Measurements from ENCODE around the gene CCDC148. TPM values are rescaled to one million over a fixed set of nuclear protein-coding genes. Genes with fewer than 3 reads are reported as not detected.
A peak's percentile ranks its signal among the peaks of the same experiment; 100 is the strongest.

The CCDC148 gene
- total RNA-seq, 1 donor from 2014 or later = 2.4 TPM

DNA sequence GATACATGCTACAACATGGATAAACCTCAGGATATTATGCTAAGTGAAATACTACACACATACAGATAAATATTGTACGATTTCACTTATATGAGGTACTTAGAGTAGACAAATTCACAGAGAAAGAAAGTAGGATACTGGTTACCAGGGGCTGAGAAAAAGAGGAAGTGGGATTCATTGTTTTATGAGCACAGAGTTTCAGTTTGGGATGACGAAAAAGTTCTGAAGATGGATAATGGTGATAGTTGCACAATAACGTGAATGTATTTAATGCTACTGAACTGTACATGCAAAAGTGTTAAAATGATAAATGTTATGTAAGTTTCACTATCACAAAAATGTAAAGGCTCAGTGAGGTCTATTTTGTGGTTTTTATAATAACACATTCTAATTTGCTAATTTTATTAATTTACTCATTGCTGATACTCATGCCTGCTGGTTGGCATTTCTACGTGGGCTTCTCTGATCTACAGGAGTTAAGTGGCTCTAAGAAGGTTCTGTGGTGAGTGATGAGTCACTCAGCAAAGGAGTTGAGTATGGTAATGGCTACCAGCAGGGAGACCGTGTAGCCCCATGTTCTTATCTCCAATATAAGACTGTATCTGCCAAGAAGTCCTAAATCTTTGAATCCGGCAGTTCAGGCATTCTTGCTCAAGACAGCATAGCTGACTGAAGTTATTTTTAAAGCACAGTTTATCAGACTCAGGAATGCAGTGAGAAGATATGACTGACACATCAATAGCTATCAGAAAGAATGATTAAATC is 313.8 kb downstream of the CCDC148 start:
- no peak overlapping the region for H3K27ac Mint-ChIP-seq (ENCODE audit: unreplicated experiment)
- Histone ChIP-seq H3K36me3 (ENCODE audit: insufficient read depth, low read length) (no peaks in the 10 kb centered on the region), H3K4me3 (ENCODE audit: insufficient read depth, low read depth, low read length) (no peak overlapping the region), H3K4me2 (ENCODE audit: low read length) (no peak overlapping the region), H3K27ac (ENCODE audit: low read depth, low read length) (no peak overlapping the region), H3K9ac (ENCODE audit: low read length) (no peak overlapping the region), H3K9me3 (ENCODE audit: insufficient read depth, low read depth, low read length) (no peaks in the 10 kb centered on the region), H3K27me3 (ENCODE audit: insufficient read depth, low read length) (no peaks in the 10 kb centered on the region), H3K4me1 (ENCODE audit: insufficient read depth, low read length) (no peaks in the 10 kb centered on the region), H2AFZ (ENCODE audit: low read depth, low read length) (no peak overlapping the region), H4K20me1 (ENCODE audit: insufficient read depth, low read length) (no peaks in the 10 kb centered on the region), H3K79me2 (ENCODE audit: insufficient read depth, low read length) (no peaks in the 10 kb centered on the region)
- FAIRE-seq (no peak), DNase-seq (ENCODE audit: low read depth) (peak; percentile 40)
- peaks cover under 1% of the 10 kb centered on the region for H3K27me3 Mint-ChIP-seq (ENCODE audit: low read depth, unreplicated experiment)
- H3K9me3 Mint-ChIP-seq (ENCODE audit: unreplicated experiment) = peaks cover 4% of the 10 kb centered on the region
- no peak overlapping the region for H3K4me3 Mint-ChIP-seq (ENCODE audit: unreplicated experiment)
- H3K36me3 Mint-ChIP-seq (ENCODE audit: low read depth, unreplicated experiment) = no peaks in the 10 kb centered on the region
- TF ChIP-seq EZH2 (IDR thresholded peaks at IDR 0.05; ENCODE audit: insufficient read depth, low read length) = no peak
- TF ChIP-seq, protein P1, sequence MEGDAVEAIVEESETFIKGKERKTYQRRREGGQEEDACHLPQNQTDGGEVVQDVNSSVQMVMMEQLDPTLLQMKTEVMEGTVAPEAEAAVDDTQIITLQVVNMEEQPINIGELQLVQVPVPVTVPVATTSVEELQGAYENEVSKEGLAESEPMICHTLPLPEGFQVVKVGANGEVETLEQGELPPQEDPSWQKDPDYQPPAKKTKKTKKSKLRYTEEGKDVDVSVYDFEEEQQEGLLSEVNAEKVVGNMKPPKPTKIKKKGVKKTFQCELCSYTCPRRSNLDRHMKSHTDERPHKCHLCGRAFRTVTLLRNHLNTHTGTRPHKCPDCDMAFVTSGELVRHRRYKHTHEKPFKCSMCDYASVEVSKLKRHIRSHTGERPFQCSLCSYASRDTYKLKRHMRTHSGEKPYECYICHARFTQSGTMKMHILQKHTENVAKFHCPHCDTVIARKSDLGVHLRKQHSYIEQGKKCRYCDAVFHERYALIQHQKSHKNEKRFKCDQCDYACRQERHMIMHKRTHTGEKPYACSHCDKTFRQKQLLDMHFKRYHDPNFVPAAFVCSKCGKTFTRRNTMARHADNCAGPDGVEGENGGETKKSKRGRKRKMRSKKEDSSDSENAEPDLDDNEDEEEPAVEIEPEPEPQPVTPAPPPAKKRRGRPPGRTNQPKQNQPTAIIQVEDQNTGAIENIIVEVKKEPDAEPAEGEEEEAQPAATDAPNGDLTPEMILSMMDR (IDR thresholded peaks at IDR 0.05; ENCODE audit: insufficient read depth, low read depth, low read length) = no peak
- peaks cover 4% of the 10 kb centered on the region for H3K4me1 Mint-ChIP-seq (ENCODE audit: low read depth, unreplicated experiment)

DNA sequence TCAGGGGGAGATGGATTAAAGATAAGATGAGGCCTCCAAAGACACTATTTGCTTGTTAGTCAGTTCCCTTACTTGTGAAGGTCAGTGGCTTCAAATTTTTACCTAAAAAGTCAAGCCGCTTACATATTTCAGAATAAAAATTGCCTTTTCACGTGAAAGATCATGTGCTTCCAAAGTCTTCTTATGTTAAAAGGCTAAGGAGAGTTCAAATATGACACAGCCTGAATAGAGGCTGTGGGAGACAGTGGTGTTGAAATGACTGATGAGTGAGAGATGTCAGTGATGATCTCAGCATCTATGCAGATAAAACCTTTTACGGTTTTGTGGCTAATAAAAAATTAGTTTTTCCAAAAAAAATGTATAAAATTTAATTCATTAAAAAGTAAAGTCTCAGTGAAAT is 314.4 kb downstream of the CCDC148 start:
- DNase-seq (ENCODE audit: low read depth) (no peak), FAIRE-seq (no peak)
- no peak overlapping the region for H2AFZ ChIP-seq (ENCODE audit: low read depth, low read length)
- H3K9me3 ChIP-seq (ENCODE audit: insufficient read depth, low read depth, low read length) = no peaks in the 10 kb centered on the region
- no peak overlapping the region for H3K9ac ChIP-seq (ENCODE audit: low read length)
- no peak overlapping the region for H3K4me2 ChIP-seq (ENCODE audit: low read length)
- H3K36me3 ChIP-seq (ENCODE audit: insufficient read depth, low read length) = no peaks in the 10 kb centered on the region
- H3K4me1 Mint-ChIP-seq (ENCODE audit: low read depth, unreplicated experiment) = peaks cover 4% of the 10 kb centered on the region
- no peaks in the 10 kb centered on the region for H3K36me3 Mint-ChIP-seq (ENCODE audit: low read depth, unreplicated experiment)
- no peaks in the 10 kb centered on the region for H3K79me2 ChIP-seq (ENCODE audit: insufficient read depth, low read length)
- no peak overlapping the region for H3K27ac ChIP-seq (ENCODE audit: low read depth, low read length)
- no peaks in the 10 kb centered on the region for H4K20me1 ChIP-seq (ENCODE audit: insufficient read depth, low read length)
- H3K27me3 Mint-ChIP-seq (ENCODE audit: low read depth, unreplicated experiment) = peaks cover 4% of the 10 kb centered on the region
- H3K4me3 Mint-ChIP-seq (ENCODE audit: unreplicated experiment) = no peak overlapping the region
- H3K4me1 ChIP-seq (ENCODE audit: insufficient read depth, low read length) = no peaks in the 10 kb centered on the region
- no peak for TF ChIP-seq EZH2 (IDR thresholded peaks at IDR 0.05; ENCODE audit: insufficient read depth, low read length)
- TF ChIP-seq, protein P1 (IDR thresholded peaks at IDR 0.05; ENCODE audit: insufficient read depth, low read depth, low read length) = no peak
- no peaks in the 10 kb centered on the region for H3K27me3 ChIP-seq (ENCODE audit: insufficient read depth, low read length)
- H3K27ac Mint-ChIP-seq (ENCODE audit: unreplicated experiment) = no peak overlapping the region
- H3K9me3 Mint-ChIP-seq (ENCODE audit: unreplicated experiment) = peaks cover 2% of the 10 kb centered on the region
- no peak overlapping the region for H3K4me3 ChIP-seq (ENCODE audit: insufficient read depth, low read depth, low read length)

DNA sequence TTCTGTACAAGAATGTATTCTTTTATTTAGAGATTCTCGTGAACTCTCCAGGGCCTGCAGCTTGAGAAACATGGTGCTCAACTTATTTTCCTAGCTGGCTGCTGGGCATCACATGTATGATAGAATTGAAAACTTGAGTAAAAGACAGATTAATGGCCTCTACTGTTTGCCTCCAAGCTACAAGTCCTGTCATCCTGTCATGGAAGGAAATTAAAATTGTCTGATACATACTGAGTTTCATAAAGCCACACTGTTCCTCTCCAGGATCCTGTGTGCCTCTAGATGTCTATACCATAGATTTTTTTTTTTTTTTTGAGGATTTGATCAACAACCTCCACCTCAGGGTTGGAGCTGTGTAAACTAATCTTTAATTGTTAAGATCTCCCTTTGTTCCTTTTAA is 316.4 kb downstream of the CCDC148 start:
- H3K27me3 Mint-ChIP-seq (ENCODE audit: low read depth, unreplicated experiment) = peaks cover 5% of the 10 kb centered on the region
- H3K4me1 Mint-ChIP-seq (ENCODE audit: low read depth, unreplicated experiment) = peaks cover 4% of the 10 kb centered on the region
- H3K27ac Mint-ChIP-seq (ENCODE audit: unreplicated experiment) = no peak overlapping the region
- FAIRE-seq (no peak), DNase-seq (ENCODE audit: low read depth) (no peak)
- no peak overlapping the region for H3K4me3 Mint-ChIP-seq (ENCODE audit: unreplicated experiment)
- no peaks in the 10 kb centered on the region for H3K9me3 Mint-ChIP-seq (ENCODE audit: unreplicated experiment)
- no peaks in the 10 kb centered on the region for H3K79me2 ChIP-seq (ENCODE audit: insufficient read depth, low read length)
- no peak overlapping the region for H3K9ac ChIP-seq (ENCODE audit: low read length)
- no peaks in the 10 kb centered on the region for H3K36me3 ChIP-seq (ENCODE audit: insufficient read depth, low read length)
- H3K36me3 Mint-ChIP-seq (ENCODE audit: low read depth, unreplicated experiment) = no peaks in the 10 kb centered on the region
- no peaks in the 10 kb centered on the region for H3K9me3 ChIP-seq (ENCODE audit: insufficient read depth, low read depth, low read length)
- TF ChIP-seq, protein P1 (IDR thresholded peaks at IDR 0.05; ENCODE audit: insufficient read depth, low read depth, low read length) = no peak
- TF ChIP-seq EZH2 (IDR thresholded peaks at IDR 0.05; ENCODE audit: insufficient read depth, low read length) = no peak
- no peak overlapping the region for H3K4me2 ChIP-seq (ENCODE audit: low read length)
- no peaks in the 10 kb centered on the region for H3K4me1 ChIP-seq (ENCODE audit: insufficient read depth, low read length)
- no peaks in the 10 kb centered on the region for H3K27me3 ChIP-seq (ENCODE audit: insufficient read depth, low read length)
- no peak overlapping the region for H3K4me3 ChIP-seq (ENCODE audit: insufficient read depth, low read depth, low read length)
- H2AFZ ChIP-seq (ENCODE audit: low read depth, low read length) = no peak overlapping the region
- no peaks in the 10 kb centered on the region for H4K20me1 ChIP-seq (ENCODE audit: insufficient read depth, low read length)
- no peak overlapping the region for H3K27ac ChIP-seq (ENCODE audit: low read depth, low read length)
